Osteocyte (in vitro differentiated cells): ENCODE measurements around the gene PHF13. TPM values are rescaled to one million over a fixed set of nuclear protein-coding genes. Genes with fewer than 3 reads are reported as not detected.
"Not testable (repeated sequence)": the region's sequence is repeated elsewhere in the genome, so short reads cannot be mapped to it uniquely, and the experiment has no call there.

Experiments used
- DNase-seq: peaks from one replicate; pipeline ENCODE4 v3.0.0; 2021; ENCODE audit warnings: mixed read lengths; ENCODE audit not compliant: unreplicated experiment; ENCODE audit errors: extremely low spot score
- H3K27ac Mint-ChIP-seq: one replicate; pipeline ENCODE4 v1.8.0; 2021; ENCODE audit warnings: mild to moderate bottlenecking, mixed read lengths; ENCODE audit not compliant: unreplicated experiment
- H3K27me3 Mint-ChIP-seq: one replicate; pipeline ENCODE4 v1.8.0; 2021; ENCODE audit warnings: mixed read lengths; ENCODE audit not compliant: unreplicated experiment
- H3K36me3 Mint-ChIP-seq: one replicate; pipeline ENCODE4 v1.8.0; 2021; ENCODE audit warnings: mixed read lengths; ENCODE audit not compliant: unreplicated experiment
- H3K4me1 Mint-ChIP-seq: one replicate; pipeline ENCODE4 v1.8.0; 2021; ENCODE audit warnings: mixed read lengths; ENCODE audit not compliant: unreplicated experiment
- H3K4me3 Mint-ChIP-seq: one replicate; pipeline ENCODE4 v1.8.0; 2021; ENCODE audit warnings: mild to moderate bottlenecking, moderate library complexity, mixed read lengths; ENCODE audit not compliant: unreplicated experiment
- H3K9me3 Mint-ChIP-seq: one replicate; pipeline ENCODE4 v1.8.0; 2021; ENCODE audit warnings: mixed read lengths; ENCODE audit not compliant: unreplicated experiment
- total RNA-seq: library from RNA; stranded (reverse); gene quantifications from 2 replicates; pipeline ENCODE4 v1.2.1, GENCODE V29; 2021
- TF ChIP-seq, protein P1 (sequence below): fragments of 200-600 bp; sonication (generic); IDR thresholded peaks from 2 replicates; pipeline ENCODE4 v1.5.0; 2021; ENCODE audit warnings: antibody characterized with exemption, mild to moderate bottlenecking, moderate library complexity

PHF13 gene
- total RNA-seq, 1 donor from 2014 or later: 24.0 TPM

DNA sequence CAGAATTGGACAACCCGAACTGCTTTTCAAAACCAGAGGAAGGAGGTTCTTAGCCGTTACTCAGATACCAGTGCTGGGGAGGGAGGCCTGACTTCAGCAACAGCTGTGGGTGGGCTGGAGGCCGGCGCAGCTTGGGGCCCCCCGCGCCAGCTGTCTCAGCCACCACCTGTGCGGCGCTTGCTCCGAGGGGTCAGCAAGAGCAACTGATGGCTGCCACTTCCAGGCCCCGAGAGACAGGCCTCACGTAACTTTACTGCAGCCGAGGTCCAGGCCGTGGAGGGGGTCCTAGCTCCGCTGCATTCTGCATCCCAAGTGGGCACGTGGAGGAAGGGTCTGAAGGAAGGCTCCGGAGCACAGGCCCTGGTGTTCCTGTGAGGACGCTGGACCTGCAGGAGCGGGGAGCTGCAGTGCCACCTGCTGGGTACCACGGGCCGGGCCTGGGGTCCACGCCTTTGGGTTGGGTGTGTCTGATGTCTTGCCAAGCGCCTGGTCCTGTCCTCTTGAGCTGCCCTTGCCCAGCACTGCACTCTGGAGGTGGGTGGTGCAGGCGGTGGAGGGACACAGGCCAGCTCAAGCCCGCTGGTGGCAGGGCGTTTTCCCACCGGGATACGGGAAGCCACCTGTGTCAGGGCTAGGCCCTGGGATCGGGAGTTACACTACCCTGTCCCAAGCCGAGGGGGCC lies 21.0 kb downstream of the PHF13 start:
- Mint-ChIP-seq H3K9me3 (no peaks in the 10 kb centered on the region), H3K27ac (no peak overlapping the region), H3K4me3 (no peak overlapping the region), H3K27me3 (no peaks in the 10 kb centered on the region), H3K36me3 (peaks cover 34% of the 10 kb centered on the region), H3K4me1 (peaks cover 6% of the 10 kb centered on the region)
- no peak for DNase-seq
- TF ChIP-seq, protein P1, sequence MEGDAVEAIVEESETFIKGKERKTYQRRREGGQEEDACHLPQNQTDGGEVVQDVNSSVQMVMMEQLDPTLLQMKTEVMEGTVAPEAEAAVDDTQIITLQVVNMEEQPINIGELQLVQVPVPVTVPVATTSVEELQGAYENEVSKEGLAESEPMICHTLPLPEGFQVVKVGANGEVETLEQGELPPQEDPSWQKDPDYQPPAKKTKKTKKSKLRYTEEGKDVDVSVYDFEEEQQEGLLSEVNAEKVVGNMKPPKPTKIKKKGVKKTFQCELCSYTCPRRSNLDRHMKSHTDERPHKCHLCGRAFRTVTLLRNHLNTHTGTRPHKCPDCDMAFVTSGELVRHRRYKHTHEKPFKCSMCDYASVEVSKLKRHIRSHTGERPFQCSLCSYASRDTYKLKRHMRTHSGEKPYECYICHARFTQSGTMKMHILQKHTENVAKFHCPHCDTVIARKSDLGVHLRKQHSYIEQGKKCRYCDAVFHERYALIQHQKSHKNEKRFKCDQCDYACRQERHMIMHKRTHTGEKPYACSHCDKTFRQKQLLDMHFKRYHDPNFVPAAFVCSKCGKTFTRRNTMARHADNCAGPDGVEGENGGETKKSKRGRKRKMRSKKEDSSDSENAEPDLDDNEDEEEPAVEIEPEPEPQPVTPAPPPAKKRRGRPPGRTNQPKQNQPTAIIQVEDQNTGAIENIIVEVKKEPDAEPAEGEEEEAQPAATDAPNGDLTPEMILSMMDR: peak; percentile 47

DNA sequence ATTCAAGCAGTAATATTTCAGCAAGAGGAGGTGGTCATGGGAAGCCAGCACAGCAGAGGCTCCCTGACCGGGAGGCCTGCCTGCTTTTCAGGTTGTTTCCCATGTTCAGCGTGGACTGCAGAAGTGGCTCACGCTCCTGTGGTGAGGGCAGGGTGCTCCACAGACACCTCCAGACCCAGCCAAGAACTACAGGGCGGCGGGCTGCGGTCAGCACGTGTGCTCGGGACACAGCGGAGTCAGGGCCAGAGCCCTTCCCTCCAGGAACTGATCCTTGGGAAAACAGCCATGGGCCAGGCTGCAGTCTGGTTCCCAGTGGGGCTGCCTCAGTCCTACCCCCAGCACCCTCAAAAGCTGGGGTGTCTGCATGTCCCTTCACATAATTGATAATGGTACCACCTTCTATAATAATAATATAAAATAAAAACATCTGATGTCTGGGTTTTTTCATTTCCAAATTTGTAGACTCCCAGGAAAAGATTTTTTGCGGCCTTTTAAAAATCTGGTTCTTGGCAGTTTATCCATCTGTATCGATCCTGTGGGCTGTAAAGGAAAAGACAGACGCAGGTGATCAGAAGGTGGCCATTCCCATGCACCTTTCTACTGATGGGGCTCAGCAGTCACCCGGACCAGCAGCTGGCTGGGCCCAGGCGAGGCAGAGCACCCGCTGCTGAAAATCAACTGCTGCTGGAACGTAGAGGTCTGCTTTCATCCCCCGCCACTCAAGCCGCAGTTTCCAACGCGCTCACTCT lies 21.8 kb downstream of the PHF13 start:
- no peak overlapping the region for H3K27ac Mint-ChIP-seq
- DNase-seq: no peak
- peaks cover 6% of the 10 kb centered on the region for H3K4me1 Mint-ChIP-seq
- H3K4me3 Mint-ChIP-seq: no peak overlapping the region
- H3K36me3 Mint-ChIP-seq: peaks cover 31% of the 10 kb centered on the region
- TF ChIP-seq, protein P1: no peak
- no peaks in the 10 kb centered on the region for H3K27me3 Mint-ChIP-seq
- H3K9me3 Mint-ChIP-seq: no peaks in the 10 kb centered on the region

DNA sequence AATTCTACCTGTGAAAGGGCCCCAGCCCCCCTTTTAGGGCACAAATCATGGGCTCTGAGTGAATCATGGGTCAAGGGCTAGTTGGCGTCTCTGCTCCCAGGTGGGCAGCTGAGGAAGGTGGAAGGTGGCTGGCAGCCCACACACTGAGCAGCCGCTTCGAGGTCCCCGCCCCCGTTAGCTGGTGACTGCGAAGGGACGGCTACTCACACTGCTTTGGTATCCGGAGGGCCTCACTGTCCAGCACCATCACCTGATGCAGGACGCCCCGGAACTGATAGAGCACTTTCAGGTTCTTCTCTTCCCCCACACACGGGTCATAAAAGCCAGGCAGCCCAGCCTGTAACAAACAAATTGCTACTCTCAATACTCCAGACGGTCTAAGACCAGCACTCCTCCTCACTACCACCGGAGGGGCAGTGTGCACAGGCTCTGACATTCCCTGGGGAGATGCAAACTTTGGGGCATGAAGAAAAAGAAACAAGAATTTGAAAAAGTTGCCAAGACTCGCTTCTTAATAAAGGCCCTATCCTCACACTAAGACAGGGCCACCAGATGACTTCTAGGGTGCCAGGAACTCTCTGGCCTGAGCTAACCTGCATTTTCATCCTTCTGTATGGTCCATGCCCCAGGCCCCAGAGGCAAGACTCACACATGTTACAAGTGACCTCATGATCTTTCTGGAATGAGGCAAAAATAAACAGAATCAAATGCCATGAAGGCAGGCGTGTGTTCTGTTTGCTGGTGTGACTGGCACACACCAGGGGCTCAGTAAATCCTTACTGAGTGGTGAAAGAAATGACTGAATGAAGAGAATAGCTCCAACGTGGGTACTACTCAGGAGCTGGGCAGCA lies 22.6 kb downstream of the PHF13 start:
- H3K4me1 Mint-ChIP-seq: peaks cover 6% of the 10 kb centered on the region
- peaks cover 34% of the 10 kb centered on the region for H3K36me3 Mint-ChIP-seq
- H3K4me3 Mint-ChIP-seq: no peak overlapping the region
- no peak for DNase-seq
- no peaks in the 10 kb centered on the region for H3K27me3 Mint-ChIP-seq
- H3K27ac Mint-ChIP-seq: peak overlapping the region; percentile 13
- H3K9me3 Mint-ChIP-seq: no peaks in the 10 kb centered on the region
- TF ChIP-seq, protein P1: peak; percentile 9

DNA sequence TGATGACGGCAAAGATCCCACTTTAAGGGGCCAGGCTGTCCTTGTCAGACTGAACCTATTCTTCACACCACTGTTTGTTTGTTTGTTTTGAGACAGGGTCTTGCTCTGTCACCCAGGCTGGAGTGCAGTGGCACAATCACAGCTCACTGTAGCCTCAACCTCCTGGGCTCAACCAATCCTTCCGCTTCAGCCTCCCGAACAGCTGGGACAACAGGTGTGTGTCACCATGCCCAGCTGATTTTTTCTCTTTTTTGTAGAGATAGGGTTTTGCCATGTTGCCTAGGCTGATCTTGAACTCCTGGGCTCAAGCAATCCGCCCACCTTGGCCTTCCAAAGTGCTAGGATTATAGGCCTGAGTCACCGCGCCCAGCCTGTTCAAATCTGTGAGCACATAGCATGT lies 23.2 kb downstream of the PHF13 start:
- DNase-seq, H3K27ac Mint-ChIP-seq, H3K27me3 Mint-ChIP-seq, H3K4me1 Mint-ChIP-seq, H3K9me3 Mint-ChIP-seq, H3K4me3 Mint-ChIP-seq: not testable (repeated sequence)
- peaks cover 34% of the 10 kb centered on the region for H3K36me3 Mint-ChIP-seq

DNA sequence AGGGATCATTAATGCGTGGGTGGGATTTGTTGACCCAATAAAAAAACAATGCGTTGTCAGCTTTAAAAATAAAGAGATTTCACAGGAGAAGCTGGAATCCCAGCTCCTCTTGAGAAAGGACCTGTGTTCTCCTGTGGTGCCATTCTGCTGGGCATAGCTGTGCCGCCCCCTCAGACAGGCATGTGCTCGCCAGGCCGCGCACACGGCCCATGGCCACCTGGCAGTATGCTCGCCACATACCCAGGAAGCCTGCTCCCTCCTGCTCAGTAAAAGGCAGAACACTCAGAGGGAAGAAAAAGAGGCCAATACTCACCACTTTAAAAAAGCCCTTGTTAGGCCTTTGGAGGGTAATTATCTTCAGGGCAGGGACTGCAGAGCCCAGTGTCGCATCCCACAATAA lies 24.2 kb downstream of the PHF13 start:
- Mint-ChIP-seq H3K4me3 (no peak overlapping the region), H3K4me1 (peaks cover 6% of the 10 kb centered on the region), H3K27me3 (no peaks in the 10 kb centered on the region), H3K27ac (no peak overlapping the region), H3K9me3 (no peaks in the 10 kb centered on the region), H3K36me3 (peaks cover 37% of the 10 kb centered on the region)
- no peak for DNase-seq
- TF ChIP-seq, protein P1: no peak
